NCI-H1105 treated with DMSO at 0.1 percent for 48 hours (cell line): Measurements from ENCODE around the gene PTPRN2.
"Not testable (repeated sequence)": the region's sequence is repeated elsewhere in the genome, so short reads cannot be mapped to it uniquely, and the experiment has no call there.

Experiments
- DNase-seq: peaks from one replicate; lab custom pipeline; 2025; lab: John Stamatoyannopoulos, UW

Gene PTPRN2

GRCh38 chr7:157516911-157517781 lies 1070.5 kb downstream of the PTPRN2 start:
- no peak for DNase-seq

- DNase-seq: no peak
Measured at GRCh38 chr7:157516311-157516710, 1071.3 kb downstream of the PTPRN2 start.

GRCh38 chr7:157515342-157516041 lies 1072.1 kb downstream of the PTPRN2 start:
- DNase-seq: no peak

- DNase-seq: no peak
Measured at GRCh38 chr7:157514746-157515145, 1072.9 kb downstream of the PTPRN2 start.

- DNase-seq: no peak
Measured at GRCh38 chr7:157514306-157514705, 1073.3 kb downstream of the PTPRN2 start.

GRCh38 chr7:157513682-157514081 lies 1073.9 kb downstream of the PTPRN2 start:
- DNase-seq: no peak

- DNase-seq: no peak
Measured at GRCh38 chr7:157513162-157513621, 1074.4 kb downstream of the PTPRN2 start.

GRCh38 chr7:157509226-157509625 lies 1078.4 kb downstream of the PTPRN2 start:
- no peak for DNase-seq

- no peak for DNase-seq
Measured at GRCh38 chr7:157508477-157508881, 1079.1 kb downstream of the PTPRN2 start.

- no peak for DNase-seq
Measured at GRCh38 chr7:157507987-157508386, 1079.6 kb downstream of the PTPRN2 start.

- no peak for DNase-seq
Measured at GRCh38 chr7:157506268-157506667, 1081.4 kb downstream of the PTPRN2 start.

GRCh38 chr7:157505646-157506045 lies 1082.0 kb downstream of the PTPRN2 start:
- DNase-seq: no peak

GRCh38 chr7:157503229-157503628 lies 1084.4 kb downstream of the PTPRN2 start:
- DNase-seq: no peak

- no peak for DNase-seq
Measured at GRCh38 chr7:157502701-157503111, 1084.9 kb downstream of the PTPRN2 start.

GRCh38 chr7:157501581-157501980 lies 1086.0 kb downstream of the PTPRN2 start:
- no peak for DNase-seq

- not testable (repeated sequence) for DNase-seq
Measured at GRCh38 chr7:157500989-157501540, 1086.6 kb downstream of the PTPRN2 start.

GRCh38 chr7:157500171-157500960 lies 1087.3 kb downstream of the PTPRN2 start:
- no peak for DNase-seq

GRCh38 chr7:157499835-157500153 lies 1087.8 kb downstream of the PTPRN2 start:
- DNase-seq: no peak

- no peak for DNase-seq
Measured at GRCh38 chr7:157499121-157499834, 1088.3 kb downstream of the PTPRN2 start.

GRCh38 chr7:157498657-157499056 lies 1089.0 kb downstream of the PTPRN2 start:
- no peak for DNase-seq
